WTC11 (cell line): ENCODE results near the gene CSRNP3. TPM values are rescaled to one million over a fixed set of nuclear protein-coding genes. Genes with fewer than 3 reads are reported as not detected.

Experiments used
- ATAC-seq: fragments of 200-7000 bp; cut with Tn5 transposase; 2 replicates; pipeline ENCODE4 v1.10.0; 2021; ENCODE audit warnings: mild to moderate bottlenecking, moderate library complexity
- CTCF ChIA-PET: fragments of 300-600 bp; sonication (Branson Sonifier 250); formaldehyde crosslinking; loops from one replicate; lab custom pipeline; 2021; ENCODE audit warnings: antibody characterized with exemption; lab: Charles Lee
- POLR2A ChIA-PET: fragments of 350-600 bp; sonication (Branson Sonifier 250); formaldehyde crosslinking; loops from one replicate; lab custom pipeline; 2021; ENCODE audit warnings: antibody characterized with exemption; lab: Charles Lee
- DNase-seq: peaks from one replicate; pipeline ENCODE4 v3.0.0; 2021; ENCODE audit warnings: low spot score
- H3K27ac Mint-ChIP-seq: 2 replicates; pipeline ENCODE4 v1.8.0; 2021; ENCODE audit warnings: mixed read lengths
- H3K27me3 Mint-ChIP-seq: 2 replicates; pipeline ENCODE4 v1.8.0; 2021; ENCODE audit warnings: low read depth, mild to moderate bottlenecking, moderate library complexity, mixed read lengths
- H3K36me3 Mint-ChIP-seq: 2 replicates; pipeline ENCODE4 v1.8.0; 2021; ENCODE audit warnings: mixed read lengths
- H3K4me1 Mint-ChIP-seq: 2 replicates; pipeline ENCODE4 v1.8.0; 2022; ENCODE audit warnings: mixed read lengths
- H3K4me3 Mint-ChIP-seq: 2 replicates; pipeline ENCODE4 v1.8.0; 2021; ENCODE audit warnings: mild to moderate bottlenecking, moderate library complexity, mixed read lengths
- H3K9me3 Mint-ChIP-seq: 2 replicates; pipeline ENCODE4 v1.8.0; 2021; ENCODE audit warnings: mixed read lengths
- ATF1 ChIP-seq: sonication (generic); formaldehyde crosslinking; IDR thresholded peaks from 2 replicates; pipeline ENCODE4 v1.8.1; 2023; ENCODE audit warnings: mild to moderate bottlenecking, moderate library complexity, missing genetic modification reagents
- ATF2 ChIP-seq: sonication (generic); formaldehyde crosslinking; IDR thresholded peaks from 2 replicates; pipeline ENCODE4 v1.8.1; 2022; ENCODE audit warnings: low read depth, missing genetic modification reagents, borderline replicate concordance
- ATF6 ChIP-seq: sonication (generic); formaldehyde crosslinking; IDR thresholded peaks from 2 replicates; pipeline ENCODE4 v1.8.1; 2023; ENCODE audit warnings: mild to moderate bottlenecking, missing genetic modification reagents
- CBFB ChIP-seq: sonication (generic); formaldehyde crosslinking; IDR thresholded peaks from 2 replicates; pipeline ENCODE4 v1.8.1; 2022; ENCODE audit warnings: mild to moderate bottlenecking, low read depth, missing genetic modification reagents
- CREM ChIP-seq: sonication (generic); formaldehyde crosslinking; IDR thresholded peaks from 2 replicates; pipeline ENCODE4 v1.8.1; 2022; ENCODE audit warnings: mild to moderate bottlenecking, missing genetic modification reagents, moderate library complexity
- E2F1 ChIP-seq: sonication (generic); formaldehyde crosslinking; IDR thresholded peaks from 2 replicates; pipeline ENCODE4 v1.8.0; 2022; ENCODE audit warnings: mild to moderate bottlenecking, missing genetic modification reagents
- E2F4 ChIP-seq: sonication (generic); formaldehyde crosslinking; IDR thresholded peaks from 2 replicates; pipeline ENCODE4 v1.8.1; 2022; ENCODE audit warnings: low read depth, mild to moderate bottlenecking, moderate library complexity, missing genetic modification reagents, borderline replicate concordance
- EMX1 ChIP-seq: fragments of 250-450 bp; sonication (Bioruptor Pico); IDR thresholded peaks from 2 replicates; pipeline ENCODE4 v1.8.0; 2021; ENCODE audit warnings: mild to moderate bottlenecking
- HMGA2 ChIP-seq: fragments of 250-450 bp; sonication (Bioruptor Pico); IDR thresholded peaks from 2 replicates; pipeline ENCODE4 v1.4.0; 2021; ENCODE audit warnings: mild to moderate bottlenecking, moderate library complexity
- PRDM15 ChIP-seq: sonication (generic); formaldehyde crosslinking; IDR thresholded peaks from 2 replicates; pipeline ENCODE4 v1.8.0; 2022; ENCODE audit warnings: missing genetic modification reagents
- PRRX2 ChIP-seq: fragments of 250-450 bp; sonication (Bioruptor Pico); IDR thresholded peaks from 2 replicates; pipeline ENCODE4 v1.8.0; 2021; ENCODE audit warnings: mild to moderate bottlenecking
- TEAD1 ChIP-seq: sonication (generic); formaldehyde crosslinking; IDR thresholded peaks from 2 replicates; pipeline ENCODE4 v1.8.0; 2022; ENCODE audit warnings: mild to moderate bottlenecking, missing genetic modification reagents
- USF2 ChIP-seq: sonication (generic); formaldehyde crosslinking; IDR thresholded peaks from 2 replicates; pipeline ENCODE4 v1.8.1; 2023; ENCODE audit warnings: mild to moderate bottlenecking, missing genetic modification reagents, moderate library complexity
- ZBTB21 ChIP-seq: sonication (generic); formaldehyde crosslinking; IDR thresholded peaks from 2 replicates; pipeline ENCODE4 v1.8.1; 2023; ENCODE audit warnings: mild to moderate bottlenecking, missing genetic modification reagents, borderline replicate concordance
- ZBTB43 ChIP-seq: sonication (generic); formaldehyde crosslinking; IDR thresholded peaks from 2 replicates; pipeline ENCODE4 v1.8.1; 2023; ENCODE audit warnings: mild to moderate bottlenecking, missing genetic modification reagents
- ZNF671 ChIP-seq: fragments of 250-450 bp; sonication (Bioruptor Pico); IDR thresholded peaks from 2 replicates; pipeline ENCODE4 v1.8.0; 2021; ENCODE audit warnings: mild to moderate bottlenecking
- total RNA-seq: library from RNA; stranded (reverse); gene quantifications from 3 replicates; pipeline ENCODE4 v1.2.3, GENCODE V29; 2021

CSRNP3 gene
- total RNA-seq, 1 experiment from 2014 or later, result 7.3 TPM

GRCh38 chr2:165456027-165456426 is 13.5 kb upstream of the CSRNP3 start:
- Mint-ChIP-seq H3K4me3 (no peak overlapping the region), H3K36me3 (peaks cover 6% of the 10 kb centered on the region), H3K27me3 (no peaks in the 10 kb centered on the region), H3K9me3 (peaks cover 14% of the 10 kb centered on the region), H3K4me1 (no peaks in the 10 kb centered on the region; the same call in 1 of the 2 replicates), H3K27ac (no peak overlapping the region)
- TF ChIP-seq USF2 (CRISPR knock-in tag) (no peak), E2F1 (no peak), CREM (no peak), HMGA2 (CRISPR knock-in tag) (no peak), ZBTB21 (CRISPR knock-in tag) (no peak)
- DNase-seq (no peak), ATAC-seq (no peak)
- POLR2A ChIA-PET, result no interaction called here
- CTCF ChIA-PET, result no interaction called here

GRCh38 chr2:165462443-165462842 is 7.1 kb upstream of the CSRNP3 start:
- TF ChIP-seq E2F1, result no peak
- Mint-ChIP-seq H3K4me3 (no peak overlapping the region), H3K36me3 (no peaks in the 10 kb centered on the region), H3K9me3 (peaks cover 7% of the 10 kb centered on the region; the same call in 1 of the 2 replicates), H3K4me1 (no peaks in the 10 kb centered on the region), H3K27ac (no peak overlapping the region), H3K27me3 (no peaks in the 10 kb centered on the region)
- POLR2A ChIA-PET, result no interaction called here
- ATAC-seq (no peak), DNase-seq (no peak)
- CTCF ChIA-PET, result interaction anchor here (1.1 kb wide), 1 partner anchor 101 kb away, joined by 4 read pairs; no protein-coding TSS in a partner anchor

GRCh38 chr2:165466386-165466785 is 3.1 kb upstream of the CSRNP3 start:
- H3K9me3 Mint-ChIP-seq, result no peaks in the 10 kb centered on the region
- ChIA-PET POLR2A (no interaction called here), CTCF (no interaction called here)
- H3K27ac Mint-ChIP-seq, result no peak overlapping the region
- no peaks in the 10 kb centered on the region for H3K36me3 Mint-ChIP-seq
- H3K4me3 Mint-ChIP-seq, result no peak overlapping the region
- ATAC-seq, result no peak
- no peak for DNase-seq
- H3K27me3 Mint-ChIP-seq, result no peaks in the 10 kb centered on the region
- TF ChIP-seq ZBTB43 (CRISPR knock-in tag), result no peak
- TF ChIP-seq PRDM15 (CRISPR knock-in tag), result no peak
- no peak for TF ChIP-seq PRRX2 (CRISPR knock-in tag)
- TF ChIP-seq, all 79 proteins: peak for 0
- peaks cover 25% of the 10 kb centered on the region for H3K4me1 Mint-ChIP-seq

- CTCF ChIA-PET, result no interaction called here
- no peaks in the 10 kb centered on the region for H3K36me3 Mint-ChIP-seq
- no peaks in the 10 kb centered on the region for H3K27me3 Mint-ChIP-seq
- POLR2A ChIA-PET, result no interaction called here
- peaks cover 34% of the 10 kb centered on the region for H3K4me1 Mint-ChIP-seq
- H3K9me3 Mint-ChIP-seq, result no peaks in the 10 kb centered on the region
- H3K4me3 Mint-ChIP-seq, result no peak overlapping the region
- H3K27ac Mint-ChIP-seq, result peak overlapping the region; percentile 71; the same call in 1 of the 2 replicates
- DNase-seq (no peak), ATAC-seq (no peak)
- TF ChIP-seq ATF6 (CRISPR knock-in tag) (no peak), E2F4 (no peak), ZBTB21 (CRISPR knock-in tag) (no peak), ZNF671 (CRISPR knock-in tag) (no peak), CBFB (CRISPR knock-in tag) (no peak), ATF2 (CRISPR knock-in tag) (no peak), ATF1 (CRISPR knock-in tag) (no peak), TEAD1 (CRISPR knock-in tag) (no peak), EMX1 (no peak)
Measured at GRCh38 chr2:165467921-165468320, 1.6 kb upstream of the CSRNP3 start.
